HEK293 (cell line): ENCODE data around the gene SEMA7A.

Experiments used
- REPIN1 ChIP-seq: fragments of 450-650 bp; formaldehyde crosslinking; IDR thresholded peaks from 2 replicates; pipeline ENCODE4 v1.5.1; 2017; ENCODE audit warnings: missing biosample characterization, missing genetic modification characterization, low read depth
- TCF7L2 ChIP-seq: IDR thresholded peaks from 2 replicates; pipeline ENCODE4 v1.6.1; 2011; ENCODE audit warnings: low read depth, mild to moderate bottlenecking, inconsistent platforms, low read length, moderate library complexity, borderline replicate concordance
- ZBTB17 ChIP-seq: fragments of 450-650 bp; formaldehyde crosslinking; IDR thresholded peaks from 2 replicates; pipeline ENCODE4 v1.5.1; 2016; ENCODE audit warnings: missing biosample characterization, missing genetic modification characterization
- ZNF169 ChIP-seq: fragments of 450-650 bp; formaldehyde crosslinking; IDR thresholded peaks from 2 replicates; pipeline ENCODE4 v1.5.1; 2016; ENCODE audit warnings: missing biosample characterization, missing genetic modification characterization
- ZNF214 ChIP-seq: fragments of 450-650 bp; formaldehyde crosslinking; IDR thresholded peaks from 2 replicates; pipeline ENCODE4 v1.5.1; 2017; ENCODE audit warnings: missing biosample characterization, mild to moderate bottlenecking, missing genetic modification characterization, borderline replicate concordance
- ZNF266 ChIP-seq: fragments of 450-650 bp; formaldehyde crosslinking; IDR thresholded peaks from 2 replicates; pipeline ENCODE4 v1.5.1; 2016; ENCODE audit warnings: missing biosample characterization, missing genetic modification characterization, low read depth
- ZNF449 ChIP-seq: fragments of 450-650 bp; formaldehyde crosslinking; IDR thresholded peaks from 2 replicates; pipeline ENCODE4 v1.5.1; 2017; ENCODE audit warnings: missing biosample characterization, mild to moderate bottlenecking, missing genetic modification characterization, moderate library complexity
- ZNF473 ChIP-seq: fragments of 450-650 bp; formaldehyde crosslinking; IDR thresholded peaks from 2 replicates; pipeline ENCODE4 v1.5.1; 2017; ENCODE audit warnings: missing biosample characterization, missing genetic modification characterization
- ZNF501 ChIP-seq: fragments of 450-650 bp; formaldehyde crosslinking; IDR thresholded peaks from 2 replicates; pipeline ENCODE4 v1.5.1; 2016; ENCODE audit warnings: missing biosample characterization, missing genetic modification characterization
- ZNF558 ChIP-seq: fragments of 450-650 bp; formaldehyde crosslinking; IDR thresholded peaks from 2 replicates; pipeline ENCODE4 v1.5.1; 2016; ENCODE audit warnings: missing biosample characterization, missing genetic modification characterization
- ZNF792 ChIP-seq: fragments of 450-650 bp; formaldehyde crosslinking; IDR thresholded peaks from 2 replicates; pipeline ENCODE4 v1.5.1; 2016; ENCODE audit warnings: missing biosample characterization, missing genetic modification characterization
- TF ChIP-seq, protein P1 (sequence below): fragments of 450-650 bp; formaldehyde crosslinking; IDR thresholded peaks from 2 replicates; pipeline ENCODE4 v1.5.1; 2016; ENCODE audit warnings: missing biosample characterization, missing genetic modification characterization
- TF ChIP-seq, protein P2 (sequence below): fragments of 450-650 bp; formaldehyde crosslinking; IDR thresholded peaks from 2 replicates; pipeline ENCODE4 v1.5.1; 2016; ENCODE audit warnings: missing biosample characterization, missing genetic modification characterization
- TF ChIP-seq, protein P3 (sequence below): fragments of 450-650 bp; formaldehyde crosslinking; IDR thresholded peaks from 2 replicates; pipeline ENCODE4 v1.5.1; 2016; ENCODE audit warnings: missing biosample characterization, missing genetic modification characterization

DNA sequence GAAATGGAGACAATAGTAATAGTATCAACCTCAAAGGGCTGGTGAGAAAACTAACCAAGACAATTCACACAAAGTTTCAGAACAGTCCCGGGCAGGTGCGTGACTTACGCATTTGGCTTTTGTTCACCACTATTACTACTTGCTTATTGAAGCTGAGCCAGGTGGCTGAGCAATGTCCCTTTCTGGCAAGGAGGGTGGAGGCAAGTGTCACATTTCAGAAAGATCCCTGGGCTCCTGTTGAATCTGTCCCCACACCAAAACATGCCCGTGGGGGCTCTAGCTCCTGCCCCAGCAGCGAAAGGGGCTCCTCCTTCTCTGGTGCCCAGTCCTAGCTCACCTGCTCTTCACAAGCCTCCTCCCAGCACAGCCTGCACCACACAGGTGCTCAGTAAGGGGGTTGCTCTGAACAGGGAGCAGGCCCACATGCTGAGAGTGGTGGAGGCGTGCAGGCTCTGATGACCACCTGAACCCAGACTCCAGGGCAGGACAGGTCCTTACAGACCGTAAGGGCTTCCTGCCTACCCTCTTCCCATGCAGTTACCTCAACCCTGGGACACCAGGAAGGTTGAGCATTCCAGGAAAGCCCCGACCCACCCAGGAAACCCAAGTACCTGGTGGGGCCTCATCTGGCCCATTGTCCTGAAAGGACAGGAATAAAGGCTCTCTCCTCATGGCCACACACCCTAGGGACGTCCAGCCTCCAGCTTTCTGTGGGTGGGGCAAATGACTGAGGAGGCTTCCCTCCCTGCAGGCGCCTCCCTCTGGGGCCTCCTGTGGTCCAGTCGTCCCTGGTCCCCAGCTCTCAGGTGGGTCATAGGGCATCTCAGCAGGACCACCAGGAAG lies 32.6 kb downstream of the SEMA7A start:
- TF ChIP-seq, protein P1, sequence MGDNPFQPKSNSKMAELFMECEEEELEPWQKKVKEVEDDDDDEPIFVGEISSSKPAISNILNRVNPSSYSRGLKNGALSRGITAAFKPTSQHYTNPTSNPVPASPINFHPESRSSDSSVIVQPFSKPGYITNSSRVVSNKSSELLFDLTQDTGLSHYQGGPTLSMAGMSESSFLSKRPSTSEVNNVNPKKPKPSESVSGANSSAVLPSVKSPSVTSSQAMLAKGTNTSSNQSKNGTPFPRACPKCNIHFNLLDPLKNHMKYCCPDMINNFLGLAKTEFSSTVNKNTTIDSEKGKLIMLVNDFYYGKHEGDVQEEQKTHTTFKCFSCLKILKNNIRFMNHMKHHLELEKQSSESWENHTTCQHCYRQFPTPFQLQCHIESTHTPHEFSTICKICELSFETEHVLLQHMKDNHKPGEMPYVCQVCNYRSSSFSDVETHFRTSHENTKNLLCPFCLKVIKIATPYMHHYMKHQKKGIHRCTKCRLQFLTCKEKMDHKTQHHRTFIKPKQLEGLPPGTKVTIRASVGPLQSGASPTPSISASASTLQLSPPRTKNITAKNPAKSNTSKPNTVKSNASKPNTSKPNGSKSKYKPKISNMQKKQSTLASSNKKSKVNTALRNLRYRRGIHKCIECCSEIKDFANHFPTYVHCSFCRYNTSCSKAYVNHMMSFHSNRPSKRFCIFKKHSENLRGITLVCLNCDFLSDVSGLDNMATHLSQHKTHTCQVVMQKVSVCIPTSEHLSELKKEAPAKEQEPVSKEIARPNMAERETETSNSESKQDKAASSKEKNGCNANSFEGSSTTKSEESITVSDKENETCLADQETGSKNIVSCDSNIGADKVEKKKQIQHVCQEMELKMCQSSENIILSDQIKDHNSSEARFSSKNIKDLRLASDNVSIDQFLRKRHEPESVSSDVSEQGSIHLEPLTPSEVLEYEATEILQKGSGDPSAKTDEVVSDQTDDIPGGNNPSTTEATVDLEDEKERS (tag by site-specific recombination), result no peak
- TF ChIP-seq ZNF169 (tag by site-specific recombination), result no peak
- no peak for TF ChIP-seq REPIN1 (tag by site-specific recombination)
- no peak for TF ChIP-seq ZNF449
- no peak for TF ChIP-seq ZNF792 (tag by site-specific recombination)
- TF ChIP-seq ZNF214 (tag by site-specific recombination), result no peak
- TF ChIP-seq ZNF266 (tag by site-specific recombination), result no peak
- TF ChIP-seq ZBTB17 (tag by site-specific recombination), result no peak
- TF ChIP-seq, protein P2, sequence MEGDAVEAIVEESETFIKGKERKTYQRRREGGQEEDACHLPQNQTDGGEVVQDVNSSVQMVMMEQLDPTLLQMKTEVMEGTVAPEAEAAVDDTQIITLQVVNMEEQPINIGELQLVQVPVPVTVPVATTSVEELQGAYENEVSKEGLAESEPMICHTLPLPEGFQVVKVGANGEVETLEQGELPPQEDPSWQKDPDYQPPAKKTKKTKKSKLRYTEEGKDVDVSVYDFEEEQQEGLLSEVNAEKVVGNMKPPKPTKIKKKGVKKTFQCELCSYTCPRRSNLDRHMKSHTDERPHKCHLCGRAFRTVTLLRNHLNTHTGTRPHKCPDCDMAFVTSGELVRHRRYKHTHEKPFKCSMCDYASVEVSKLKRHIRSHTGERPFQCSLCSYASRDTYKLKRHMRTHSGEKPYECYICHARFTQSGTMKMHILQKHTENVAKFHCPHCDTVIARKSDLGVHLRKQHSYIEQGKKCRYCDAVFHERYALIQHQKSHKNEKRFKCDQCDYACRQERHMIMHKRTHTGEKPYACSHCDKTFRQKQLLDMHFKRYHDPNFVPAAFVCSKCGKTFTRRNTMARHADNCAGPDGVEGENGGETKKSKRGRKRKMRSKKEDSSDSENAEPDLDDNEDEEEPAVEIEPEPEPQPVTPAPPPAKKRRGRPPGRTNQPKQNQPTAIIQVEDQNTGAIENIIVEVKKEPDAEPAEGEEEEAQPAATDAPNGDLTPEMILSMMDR (tag by site-specific recombination), result no peak
- no peak for TF ChIP-seq ZNF558 (tag by site-specific recombination)
- no peak for TF ChIP-seq ZNF501 (tag by site-specific recombination)
- TF ChIP-seq, protein P3, sequence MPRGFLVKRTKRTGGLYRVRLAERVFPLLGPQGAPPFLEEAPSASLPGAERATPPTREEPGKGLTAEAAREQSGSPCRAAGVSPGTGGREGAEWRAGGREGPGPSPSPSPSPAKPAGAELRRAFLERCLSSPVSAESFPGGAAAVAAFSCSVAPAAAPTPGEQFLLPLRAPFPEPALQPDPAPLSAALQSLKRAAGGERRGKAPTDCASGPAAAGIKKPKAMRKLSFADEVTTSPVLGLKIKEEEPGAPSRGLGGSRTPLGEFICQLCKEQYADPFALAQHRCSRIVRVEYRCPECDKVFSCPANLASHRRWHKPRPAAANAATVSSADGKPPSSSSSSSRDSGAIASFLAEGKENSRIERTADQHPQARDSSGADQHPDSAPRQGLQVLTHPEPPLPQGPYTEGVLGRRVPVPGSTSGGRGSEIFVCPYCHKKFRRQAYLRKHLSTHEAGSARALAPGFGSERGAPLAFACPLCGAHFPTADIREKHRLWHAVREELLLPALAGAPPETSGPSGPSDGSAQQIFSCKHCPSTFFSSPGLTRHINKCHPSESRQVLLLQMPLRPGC (tag by site-specific recombination), result no peak
- no peak for TF ChIP-seq ZNF473 (tag by site-specific recombination)
- TF ChIP-seq TCF7L2, result no peak
